ENCODE measurements around the gene TIMM17A. TPM values are rescaled to one million over a fixed set of nuclear protein-coding genes. Genes with fewer than 3 reads are reported as not detected.
A peak's percentile ranks its signal among the peaks of the same experiment; 100 is the strongest.

The TIMM17A gene
- total RNA-seq, 4 donors from 2014 or later = 18.8 to 24.8 (median 21.3) TPM

DNA sequence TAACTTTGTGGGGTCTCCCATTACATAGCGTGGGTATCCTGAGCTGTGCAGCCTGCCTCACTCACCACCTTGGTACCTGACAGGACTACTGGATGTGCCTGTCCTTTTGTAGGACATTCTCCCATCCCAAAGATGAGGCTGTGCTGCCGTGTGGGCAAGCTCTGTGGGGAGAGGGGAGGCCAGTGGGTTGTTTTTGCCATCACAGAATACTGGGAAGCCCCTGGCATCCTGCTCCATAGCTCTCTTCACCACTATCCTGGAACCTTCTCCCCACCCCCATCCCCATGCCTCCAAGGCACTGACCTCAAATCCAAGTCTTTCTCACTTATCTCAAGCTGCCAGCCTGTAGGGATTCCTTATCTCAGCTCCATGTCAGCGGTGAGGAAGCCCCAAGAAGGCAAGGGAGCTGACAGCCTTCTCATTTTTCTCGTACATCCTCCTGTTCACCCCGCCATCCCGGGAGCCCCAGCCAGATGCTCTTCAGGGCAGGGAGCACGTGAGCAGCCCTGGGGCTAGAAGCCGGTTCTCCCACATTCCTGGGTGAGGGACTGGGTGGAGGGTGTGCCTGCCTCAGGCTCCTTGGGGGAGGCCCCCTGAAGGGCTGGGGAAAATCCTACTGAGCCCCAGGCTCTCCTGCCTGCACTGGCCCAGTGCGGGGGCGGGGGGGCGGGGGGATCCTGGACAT lies 52.6 kb downstream of the TIMM17A start:
- WGBS = 35% methylated on average over 8 of the region's 11 CpGs
- peaks cover 37% of the 10 kb centered on the region for H3K36me3 ChIP-seq
- TF ChIP-seq CTCF (IDR thresholded peaks at IDR 0.05) = no peak
- TF ChIP-seq POLR2A (IDR thresholded peaks at IDR 0.05) = no peak
- TF ChIP-seq POLR2AphosphoS5 (IDR thresholded peaks at IDR 0.05) = no peak
- no peak for TF ChIP-seq EP300 (IDR thresholded peaks at IDR 0.05)
- no peak for DNase-seq (ENCODE audit: low spot score in 2 of 2)
- H3K4me3 ChIP-seq = no peak overlapping the region
- H3K4me1 ChIP-seq = peaks cover 39% of the 10 kb centered on the region
- no peaks in the 10 kb centered on the region for H3K27me3 ChIP-seq
- peak overlapping the region; percentile 38 for H3K27ac ChIP-seq
- no peaks in the 10 kb centered on the region for H3K9me3 ChIP-seq

DNA sequence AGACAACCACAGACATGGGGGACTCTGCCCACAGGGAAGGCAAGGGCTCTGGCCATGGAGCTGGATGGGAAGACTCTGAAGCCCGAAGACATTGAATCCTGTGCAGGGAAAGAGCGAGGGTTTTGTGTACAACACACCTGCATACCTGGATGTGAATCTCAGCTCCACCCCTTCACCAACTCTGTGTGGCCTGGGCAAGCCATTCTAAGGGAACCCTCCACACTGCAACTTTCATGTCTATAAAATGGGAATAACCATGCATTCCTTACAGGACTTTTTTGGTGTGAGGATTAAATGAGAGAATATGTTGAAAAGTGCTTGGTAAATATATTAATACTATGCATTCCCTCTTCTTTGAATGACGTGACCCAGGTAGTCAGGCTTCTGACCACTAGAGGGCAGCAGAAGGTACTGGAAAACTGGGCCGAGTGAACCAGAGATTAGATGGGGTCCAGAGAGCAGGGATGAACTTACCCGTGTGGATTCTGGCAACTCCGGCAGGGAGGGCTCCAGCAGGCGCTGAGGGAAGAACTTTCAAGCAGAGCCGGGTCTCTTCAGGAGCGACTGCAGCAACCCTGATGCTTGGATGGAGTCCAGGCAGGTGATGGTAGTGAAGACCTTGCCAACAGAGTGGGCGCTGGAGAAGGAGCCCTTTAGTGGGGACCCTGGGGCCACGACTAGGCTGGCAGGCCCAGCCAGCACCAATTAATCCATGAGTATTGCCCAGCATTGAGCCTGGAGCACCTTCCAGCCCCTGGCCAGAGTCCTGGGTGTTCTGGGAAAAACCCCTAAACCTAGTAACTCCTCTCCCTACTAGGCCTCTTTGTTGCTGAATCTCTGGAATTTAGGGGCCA lies 54.2 kb downstream of the TIMM17A start:
- DNase-seq (ENCODE audit: low spot score in 2 of 2) = peak in 1 of 2 donors; percentile 73
- Histone ChIP-seq H3K36me3 (peaks cover 30% of the 10 kb centered on the region), H3K27me3 (no peaks in the 10 kb centered on the region), H3K4me3 (no peak overlapping the region), H3K9me3 (no peaks in the 10 kb centered on the region), H3K4me1 (peaks cover 39% of the 10 kb centered on the region), H3K27ac (peak overlapping the region; percentile 39)
- WGBS = 15% methylated on average over 6 of the region's 11 CpGs
- TF ChIP-seq EP300 (IDR thresholded peaks at IDR 0.05) = no peak
- peak; percentile 75 to 77 for TF ChIP-seq CTCF (IDR thresholded peaks at IDR 0.05)

DNA sequence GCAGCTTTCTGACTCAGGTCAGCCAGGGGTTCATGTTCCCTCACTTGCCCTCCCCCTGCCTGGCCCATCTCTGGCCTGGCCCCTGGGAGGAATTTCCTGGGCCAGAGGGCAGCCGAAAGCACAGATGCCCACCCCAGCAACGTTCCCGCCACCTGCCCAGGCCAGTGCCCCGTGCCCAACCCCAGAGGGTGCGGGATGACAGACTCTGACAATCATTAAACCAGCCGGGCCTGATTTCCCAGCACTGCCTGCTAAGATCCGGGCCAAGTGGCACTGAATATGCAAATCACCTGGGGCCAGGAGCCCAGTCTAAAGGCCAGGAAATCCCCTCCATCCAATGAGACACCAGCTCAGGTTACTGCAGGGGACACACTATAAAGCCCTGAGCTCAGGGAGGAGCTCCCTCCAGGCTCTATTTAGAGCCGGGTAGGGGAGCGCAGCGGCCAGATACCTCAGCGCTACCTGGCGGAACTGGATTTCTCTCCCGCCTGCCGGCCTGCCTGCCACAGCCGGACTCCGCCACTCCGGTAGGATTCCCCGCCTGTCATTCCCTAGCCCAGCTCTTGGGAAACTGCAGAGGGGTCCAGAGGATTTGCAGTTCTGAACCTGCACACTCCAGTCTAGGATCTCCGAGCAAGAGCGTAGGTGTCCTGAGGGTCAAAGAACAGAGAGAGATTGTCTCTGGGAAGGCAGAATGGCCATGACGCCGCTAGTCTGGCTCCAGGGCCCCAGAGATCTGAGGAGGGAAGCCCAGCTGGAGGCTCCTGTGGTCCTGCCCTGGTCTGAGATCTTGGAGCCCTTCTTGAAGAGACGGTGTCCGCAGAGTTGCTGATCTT lies 55.1 kb downstream of the TIMM17A start, which contains the start of gene ELF3:
Gene ELF3, plus strand, starts transcription at position 408 of the 836 bp plus-strand sequence. CDS start 550 bp downstream, outside the sequence.
- Histone ChIP-seq H3K36me3 (peaks cover 27% of the 10 kb centered on the region), H3K27ac (peak within 1 kb of the TSS; percentile 75), H3K4me1 (peaks cover 39% of the 10 kb centered on the region), H3K4me3 (peak within 1 kb of the TSS; percentile 34), H3K27me3 (no peaks in the 10 kb centered on the region), H3K9me3 (no peaks in the 10 kb centered on the region)
- WGBS = 61% methylated on average over 5 of the region's 24 CpGs
- DNase-seq (ENCODE audit: low spot score in 2 of 2) = no peak
- TF ChIP-seq CTCF (IDR thresholded peaks at IDR 0.05) = no peak
- no peak for TF ChIP-seq POLR2AphosphoS5 (IDR thresholded peaks at IDR 0.05)
- peak in 1 of 2 donors; percentile 59 for TF ChIP-seq POLR2A (IDR thresholded peaks at IDR 0.05)
- no peak for TF ChIP-seq EP300 (IDR thresholded peaks at IDR 0.05)

GRCh38 chr1:202011994-202012393 lies 56.7 kb downstream of the TIMM17A start:
- WGBS = 97% methylated on average over 6 of the region's 11 CpGs

More at GRCh38 chr1:202011994-202012393, 56.7 kb downstream of the TIMM17A start:
- H3K27ac ChIP-seq = no peak overlapping the region
- no peaks in the 10 kb centered on the region for H3K27me3 ChIP-seq
- DNase-seq (ENCODE audit: low spot score in 2 of 2) = no peak
- H3K4me3 ChIP-seq = peak overlapping the region; percentile 34
- TF ChIP-seq POLR2A (IDR thresholded peaks at IDR 0.05) = no peak
- TF ChIP-seq POLR2AphosphoS5 (IDR thresholded peaks at IDR 0.05) = no peak
- TF ChIP-seq CTCF (IDR thresholded peaks at IDR 0.05) = no peak
- no peak for TF ChIP-seq EP300 (IDR thresholded peaks at IDR 0.05)
- no peaks in the 10 kb centered on the region for H3K9me3 ChIP-seq
- peaks cover 20% of the 10 kb centered on the region for H3K36me3 ChIP-seq
- H3K4me1 ChIP-seq = peaks cover 36% of the 10 kb centered on the region

Data from suprapubic skin (tissue), 4 donors.